Mesodermal cell (in vitro differentiated cells): ENCODE data around the gene P2RX6.
"Not testable (repeated sequence)": the region's sequence is repeated elsewhere in the genome, so short reads cannot be mapped to it uniquely, and the experiment has no call there.

Experiments
- H3K27ac ChIP-seq: 2 replicates; pipeline ENCODE4 v1.7.0; 2013; ENCODE audit warnings: mild to moderate bottlenecking, low read depth, low read length, moderate library complexity; ENCODE audit not compliant: severe bottlenecking
- H3K36me3 ChIP-seq: 2 replicates; pipeline ENCODE4 v1.7.1; 2013; ENCODE audit warnings: mild to moderate bottlenecking, low read length, moderate library complexity; ENCODE audit not compliant: control insufficient read depth, insufficient read depth
- H3K4me1 ChIP-seq: one replicate; pipeline ENCODE4 v1.7.1; 2013; ENCODE audit warnings: mild to moderate bottlenecking, low read length; ENCODE audit not compliant: insufficient read depth, control insufficient read depth, poor library complexity, severe bottlenecking
- H3K4me3 ChIP-seq: 2 replicates; pipeline ENCODE4 v1.7.0; 2013; ENCODE audit warnings: low read length, control low read depth, mild to moderate bottlenecking; ENCODE audit not compliant: insufficient read depth, poor library complexity, severe bottlenecking; ENCODE audit errors: extremely low read depth
- H3K9me3 ChIP-seq: 2 replicates; pipeline ENCODE4 v1.7.1; 2013; ENCODE audit warnings: mild to moderate bottlenecking, low read length, moderate library complexity; ENCODE audit not compliant: control insufficient read depth
- WGBS, 2 experiments: methylation state at CpG; one replicate each; pipeline ENCODE4 v1.1.5; 2013; ENCODE audit warnings: missing lambda C conversion rate in 2 of 2; ENCODE audit not compliant: insufficient coverage in 2 of 2; 5-methylcytosine and 5-hydroxymethylcytosine counted together

P2RX6 gene

DNA sequence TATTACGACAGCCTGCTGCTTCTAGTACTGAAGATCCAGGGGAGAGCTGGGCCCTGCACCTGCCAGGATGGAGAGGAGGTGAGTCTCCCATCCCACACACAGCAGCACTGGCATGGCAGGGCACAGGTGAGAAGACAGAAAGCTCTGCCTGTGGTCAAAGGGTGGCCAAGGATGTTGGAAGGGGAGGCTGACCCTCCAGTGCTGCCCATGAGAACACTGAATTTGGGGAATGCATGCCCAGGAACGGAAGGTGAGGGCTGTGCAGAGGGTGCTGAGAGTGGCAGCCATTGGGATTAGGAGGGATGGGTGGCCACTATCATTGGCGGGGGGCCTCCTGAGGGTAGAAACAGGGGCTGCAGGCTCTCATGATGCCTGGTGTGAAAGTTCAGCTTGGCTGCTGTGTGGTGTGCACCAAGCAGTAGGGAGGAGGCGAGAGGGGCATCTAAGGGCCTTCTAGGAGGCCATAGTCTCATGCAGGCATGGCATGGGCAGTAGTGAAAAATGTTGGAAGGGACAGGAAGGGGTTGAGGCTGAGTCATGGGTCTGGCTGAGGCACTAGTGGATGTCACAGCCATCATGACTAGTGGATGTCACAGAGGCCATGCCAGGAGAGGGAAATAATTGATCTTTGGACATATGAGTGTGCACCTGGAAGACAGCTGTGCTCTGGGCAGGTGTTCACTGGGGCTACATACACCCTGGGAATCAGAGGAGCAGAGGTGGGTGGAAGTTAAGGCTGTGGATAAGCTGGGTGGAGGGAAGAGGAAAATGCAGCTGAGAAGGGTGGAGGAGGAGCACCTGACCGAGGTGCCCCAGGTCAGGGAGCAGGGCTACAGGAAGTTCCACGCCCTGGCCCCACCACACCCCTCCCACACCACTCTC, 28.3 kb downstream of the P2RX6 start:
- H3K36me3 ChIP-seq: no peaks in the 10 kb centered on the region
- H3K4me3 ChIP-seq: no peak overlapping the region
- H3K9me3 ChIP-seq: no peaks in the 10 kb centered on the region
- H3K27ac ChIP-seq: no peak overlapping the region
- peaks cover 18% of the 10 kb centered on the region for H3K4me1 ChIP-seq
- 91 to 92% methylated on average over 5 of the region's 6 CpGs for WGBS, 2 experiments

DNA sequence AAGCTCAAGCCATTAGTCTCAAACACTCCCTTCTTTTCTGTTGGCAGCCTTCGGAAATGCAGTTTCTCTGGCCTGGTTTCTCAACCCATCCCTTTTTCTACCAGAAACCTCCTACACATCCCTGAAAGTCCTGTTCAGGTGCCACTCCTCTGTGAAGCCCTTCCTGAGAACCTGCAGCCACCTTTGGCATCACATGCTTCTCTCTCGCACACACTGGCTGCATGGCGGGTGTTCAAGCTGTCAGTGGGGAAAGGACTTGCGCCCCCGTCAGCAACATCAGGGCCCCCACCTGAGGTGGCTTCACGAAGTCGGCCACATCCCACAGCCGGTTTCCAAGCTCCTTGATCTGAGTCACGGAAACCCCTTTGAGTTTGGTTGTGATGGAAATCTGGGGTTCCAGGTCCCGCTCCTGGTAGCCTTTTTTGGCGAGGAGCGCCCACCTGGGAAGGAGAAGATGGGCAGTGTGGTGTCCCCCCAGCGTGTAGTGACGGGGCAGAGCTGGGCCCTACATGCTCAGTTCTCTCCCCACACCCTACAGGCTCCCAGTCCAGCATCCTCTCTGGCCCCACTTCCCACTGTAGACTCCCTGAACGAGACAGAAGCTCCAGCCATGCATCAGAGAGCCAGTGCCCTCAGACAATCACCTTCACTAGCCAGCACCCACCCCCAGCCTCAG, 29.0 kb downstream of the P2RX6 start:
- Histone ChIP-seq H3K4me3 (no peak overlapping the region), H3K27ac (peak overlapping the region; percentile 92)
- WGBS, 2 experiments: 91 to 93% methylated on average over 9 to 10 of the region's 15 CpGs

DNA sequence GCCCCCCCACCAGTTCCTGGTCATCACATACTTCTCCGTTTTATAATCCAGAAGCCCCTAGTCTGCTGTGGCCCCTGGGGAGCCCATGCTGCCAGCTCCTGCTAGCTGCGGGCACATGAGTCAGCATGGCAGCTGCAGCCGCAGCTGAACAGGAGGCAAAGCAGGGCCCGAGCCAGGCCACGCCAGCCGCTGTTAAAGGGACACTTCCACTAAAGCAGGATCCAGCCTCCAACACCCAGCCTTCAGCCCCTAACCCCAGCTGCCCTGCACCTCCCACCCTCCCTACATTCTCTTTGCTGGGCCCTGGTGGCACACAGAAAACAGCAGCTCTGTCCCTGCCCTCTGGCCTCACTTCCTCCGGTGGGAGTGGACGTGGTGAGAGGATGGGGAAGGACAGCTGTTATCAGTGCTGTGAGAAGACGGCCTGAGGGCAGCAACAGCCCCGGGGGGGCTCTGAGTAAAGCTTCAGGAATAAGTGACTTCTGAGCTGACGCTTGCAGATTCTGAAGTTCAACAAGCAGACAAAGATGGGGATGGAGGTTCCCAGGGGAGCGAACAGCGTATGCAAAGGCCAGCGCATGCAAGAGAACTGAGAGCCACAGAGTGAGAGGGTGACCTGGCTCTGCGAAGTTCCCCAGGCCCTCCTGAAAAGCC, 30.1 kb downstream of the P2RX6 start:
- WGBS, 2 experiments: 24 to 29% methylated on average over 12 to 14 of the region's 15 CpGs

More for the DNA sequence above, 29.0 kb downstream of the P2RX6 start:
- Histone ChIP-seq H3K9me3 (no peaks in the 10 kb centered on the region), H3K36me3 (no peaks in the 10 kb centered on the region), H3K4me1 (peaks cover 13% of the 10 kb centered on the region)

DNA sequence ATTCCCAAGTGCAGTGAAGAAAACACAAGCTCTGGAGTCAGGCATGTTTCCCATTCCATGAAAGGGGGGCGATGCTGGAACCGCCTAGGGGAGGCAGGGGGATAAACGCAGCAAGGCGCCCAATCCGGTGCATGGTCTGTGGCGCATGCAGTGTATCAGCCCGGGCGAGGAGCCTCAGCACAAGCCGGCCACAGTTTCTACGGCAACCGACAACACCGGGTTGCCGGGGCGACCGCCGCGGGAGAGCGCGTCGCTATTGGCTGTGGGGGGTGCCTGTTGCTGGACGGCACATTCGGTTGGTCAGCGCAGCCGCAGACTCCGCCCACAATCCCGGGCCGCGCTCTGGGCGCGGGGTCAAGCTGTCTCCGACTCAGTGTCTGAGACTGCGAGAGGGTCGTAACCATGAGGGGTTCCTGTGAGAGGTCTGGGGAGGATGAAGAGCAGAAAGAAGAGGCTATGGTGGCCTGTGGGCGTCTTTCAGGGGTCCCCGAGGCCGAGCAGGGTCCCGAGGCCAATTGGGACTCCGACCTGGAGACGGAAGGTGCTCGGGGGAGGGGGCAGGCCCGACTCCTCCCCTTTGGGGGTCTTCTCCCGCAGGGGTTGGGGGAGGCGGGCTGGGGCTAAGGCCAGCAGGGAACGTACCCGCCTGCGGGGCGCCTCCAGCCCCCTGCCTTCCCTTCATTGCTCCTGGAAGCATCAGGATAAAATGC, 30.8 kb downstream of the P2RX6 start, which contains the start of gene LRRC74B:
Gene LRRC74B, plus strand, starts transcription at position 362 of the 710 bp plus-strand sequence. Its CDS starts 41 bp downstream, at position 403.
- Histone ChIP-seq H3K4me3 (peak within 1 kb of the TSS; percentile 34), H3K36me3 (no peaks in the 10 kb centered on the region), H3K27ac (peak within 1 kb of the TSS; percentile 92), H3K9me3 (no peaks in the 10 kb centered on the region), H3K4me1 (peaks cover 13% of the 10 kb centered on the region)
- WGBS, 2 experiments: 0 to 1% methylated on average over 44 of the region's 47 CpGs

More for the DNA sequence above, 30.1 kb downstream of the P2RX6 start:
- Histone ChIP-seq H3K4me3 (peak overlapping the region; percentile 34), H3K36me3 (no peaks in the 10 kb centered on the region), H3K9me3 (no peaks in the 10 kb centered on the region), H3K4me1 (peaks cover 13% of the 10 kb centered on the region), H3K27ac (peak overlapping the region; percentile 92)

DNA sequence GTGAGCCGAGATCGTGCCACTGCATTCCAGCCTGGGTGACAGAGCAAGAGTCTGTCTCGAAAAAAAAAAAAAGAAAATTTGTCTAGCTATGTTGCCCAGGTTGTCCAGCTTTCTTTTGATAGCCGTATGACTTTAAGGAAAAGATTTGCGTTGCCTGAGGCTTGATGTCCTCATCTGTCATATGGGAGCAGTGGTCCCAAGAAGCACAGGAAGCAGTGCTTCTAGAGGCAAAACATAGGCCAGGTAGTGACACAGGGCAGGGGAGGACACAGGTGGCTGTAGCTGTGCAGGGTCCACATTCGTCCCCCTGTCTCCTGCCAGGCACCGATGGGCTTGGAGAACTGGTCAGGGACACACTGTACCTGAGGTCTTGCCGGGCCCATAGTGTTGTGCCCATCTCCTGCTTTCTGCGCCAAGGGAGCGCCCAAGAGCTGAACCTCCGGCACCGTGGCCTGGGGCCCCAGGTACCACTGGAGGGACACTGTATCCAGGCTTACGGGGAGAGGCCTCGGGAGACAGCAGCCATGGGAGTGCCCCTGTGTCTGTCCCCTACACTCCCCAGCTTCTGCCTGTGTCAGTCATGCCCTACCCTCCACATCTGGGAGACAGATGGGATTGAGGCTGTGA, 32.2 kb downstream of the P2RX6 start:
- peaks cover 18% of the 10 kb centered on the region for H3K4me1 ChIP-seq
- 94 to 95% methylated on average over 14 of the region's 14 CpGs for WGBS, 2 experiments
- H3K27ac ChIP-seq: no peak overlapping the region

DNA sequence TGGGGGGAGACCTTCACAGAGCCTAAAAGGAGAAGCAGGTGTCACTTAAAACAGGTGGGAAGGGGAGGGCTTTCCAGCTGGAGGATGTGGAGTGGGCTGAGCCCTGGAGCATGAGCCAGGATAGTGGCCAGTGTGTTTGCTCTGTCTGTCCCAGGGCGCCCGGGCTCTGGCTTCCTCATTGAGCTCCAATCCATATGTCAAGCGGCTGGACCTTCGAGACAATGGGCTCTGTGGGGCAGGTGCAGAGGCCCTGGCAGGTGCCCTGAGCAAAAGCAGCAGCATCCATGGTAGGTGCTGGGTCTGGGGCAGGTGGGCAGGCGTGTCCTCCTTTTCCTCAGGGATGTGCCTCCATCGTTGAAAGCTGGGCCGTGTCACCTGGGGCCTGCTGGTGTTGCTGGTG, 32.8 kb downstream of the P2RX6 start:
- Histone ChIP-seq H3K4me1 (peaks cover 19% of the 10 kb centered on the region), H3K36me3 (no peaks in the 10 kb centered on the region), H3K27ac (no peak overlapping the region), H3K4me3 (no peak overlapping the region), H3K9me3 (no peaks in the 10 kb centered on the region)
- 73 to 95% methylated on average over 5 of the region's 7 CpGs for WGBS, 2 experiments

More for the DNA sequence above, 32.2 kb downstream of the P2RX6 start:
- Histone ChIP-seq H3K9me3 (no peaks in the 10 kb centered on the region), H3K36me3 (no peaks in the 10 kb centered on the region), H3K4me3 (no peak overlapping the region)

DNA sequence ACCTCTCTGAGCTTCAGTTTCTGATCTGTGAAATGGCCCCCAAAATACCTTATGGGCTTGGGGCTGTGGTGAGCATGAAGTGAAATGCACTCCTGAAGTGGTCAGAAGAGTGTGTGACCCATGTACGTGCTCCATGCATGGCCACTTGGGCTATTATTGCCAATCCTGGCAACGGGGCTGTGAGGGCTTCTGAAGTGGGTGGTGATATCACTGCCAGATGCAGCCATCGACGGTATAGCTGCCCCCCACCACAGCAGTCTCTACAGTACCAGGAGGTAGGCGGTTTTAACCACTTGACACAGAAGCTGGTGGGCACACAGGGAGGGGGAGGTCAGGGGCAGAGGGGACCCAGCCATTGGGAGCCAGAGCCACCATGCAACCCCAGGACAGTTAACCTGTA, 33.5 kb downstream of the P2RX6 start:
- peaks cover 19% of the 10 kb centered on the region for H3K4me1 ChIP-seq
- H3K27ac ChIP-seq, H3K4me3 ChIP-seq, H3K9me3 ChIP-seq, H3K36me3 ChIP-seq: not testable (repeated sequence)
- 80 to 91% methylated on average over 1 to 5 of the region's 5 CpGs for WGBS, 2 experiments

DNA sequence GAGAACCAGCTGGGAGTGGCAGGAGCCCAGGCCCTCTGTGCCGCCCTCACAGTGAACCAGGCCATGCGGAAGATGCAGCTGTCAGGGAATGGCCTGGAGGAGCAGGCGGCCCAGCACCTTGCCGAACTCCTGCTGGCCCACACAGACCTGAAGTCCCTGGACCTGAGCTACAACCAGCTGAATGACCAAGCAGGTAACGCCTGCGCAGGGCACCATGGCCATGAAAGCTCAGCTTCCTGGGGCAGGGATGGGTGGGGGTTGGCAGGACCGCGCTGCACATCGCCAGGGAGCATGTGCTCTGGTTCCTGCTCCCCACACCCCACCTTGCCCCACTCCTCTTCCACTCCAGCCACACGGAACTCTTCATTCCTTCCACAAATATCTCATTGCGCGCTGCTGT, 34.0 kb downstream of the P2RX6 start:
- not testable (repeated sequence) for H3K27ac ChIP-seq, H3K36me3 ChIP-seq, H3K4me3 ChIP-seq, H3K9me3 ChIP-seq
- H3K4me1 ChIP-seq: peaks cover 19% of the 10 kb centered on the region
- WGBS, 2 experiments: no CpG with 5 or more reads among the region's 12 CpGs

DNA sequence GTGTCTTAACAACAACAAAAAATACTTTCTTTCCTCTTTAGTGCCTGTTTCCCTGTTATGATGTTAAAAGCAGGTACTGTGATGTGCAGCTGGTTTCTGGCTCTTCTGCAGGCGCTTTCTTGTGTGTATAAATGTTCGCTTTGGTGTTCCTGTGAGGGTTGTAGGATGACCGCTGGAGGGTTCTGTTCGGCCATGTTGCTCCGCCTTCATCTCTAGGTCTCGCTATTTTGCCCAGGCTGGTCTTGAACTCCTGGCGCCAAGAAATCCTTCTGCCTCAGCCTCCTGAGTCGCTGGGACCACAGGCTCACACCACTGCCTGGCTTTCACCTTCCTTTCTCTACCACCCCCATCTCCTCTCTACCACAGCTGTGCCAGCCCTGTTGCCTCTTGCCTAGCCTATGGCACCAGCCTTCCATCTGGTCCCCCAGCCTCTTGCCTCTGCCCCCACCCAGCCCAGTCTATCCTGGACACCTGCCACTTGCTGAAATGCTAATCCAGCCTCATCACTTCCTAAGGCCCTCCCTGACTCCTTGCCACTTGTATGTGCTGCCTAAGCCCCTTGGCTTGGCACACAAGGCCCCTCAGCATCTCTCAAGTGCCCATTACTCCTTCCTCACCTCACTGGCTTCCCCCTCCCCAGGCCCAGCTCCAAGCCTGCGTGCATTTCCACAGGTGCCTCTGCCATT, 36.3 kb downstream of the P2RX6 start:
- Histone ChIP-seq H3K9me3 (no peaks in the 10 kb centered on the region), H3K4me3 (no peak overlapping the region), H3K4me1 (peaks cover 13% of the 10 kb centered on the region), H3K27ac (no peak overlapping the region), H3K36me3 (no peaks in the 10 kb centered on the region)
- 80 to 86% methylated on average over 8 to 9 of the region's 9 CpGs for WGBS, 2 experiments
